Measurements from ENCODE around the gene PI4K2A.
A peak's percentile ranks its signal among the peaks of the same experiment; 100 is the strongest.
"Not testable (repeated sequence)": the region's sequence is repeated elsewhere in the genome, so short reads cannot be mapped to it uniquely, and the experiment has no call there.

The PI4K2A gene

GRCh38 chr10:97632949-97633884, 7.3 kb upstream of the PI4K2A start, which contains the start of gene MORN4:
MORN4 (minus strand) TSS chr10:97633500; CDS start chr10:97619653, 13,847 bp downstream.
- DNase-seq, result peak; percentile 94

- DNase-seq, result peak; percentile 15
Observed at GRCh38 chr10:97633921-97634320, 6.5 kb upstream of the PI4K2A start.

DNA sequence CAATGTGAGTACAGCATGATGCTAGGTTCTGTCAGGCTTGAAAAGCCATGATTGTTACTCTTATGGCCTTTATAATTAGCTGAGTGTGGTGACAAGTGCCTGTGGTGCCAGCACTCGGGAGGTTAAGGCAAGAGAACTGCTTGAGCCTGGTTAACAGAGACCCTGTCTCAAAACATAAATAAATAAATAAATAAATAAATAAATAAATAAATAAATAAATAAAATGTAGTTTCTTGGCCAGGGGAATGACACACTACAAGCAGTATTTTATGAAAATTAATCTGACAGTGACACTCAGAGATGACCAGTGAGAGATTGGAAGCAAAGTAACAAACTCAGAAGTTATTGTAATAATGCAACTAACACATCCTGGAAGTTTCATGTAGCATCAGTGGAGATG, 4.9 kb upstream of the PI4K2A start:
- no peak for DNase-seq

DNA sequence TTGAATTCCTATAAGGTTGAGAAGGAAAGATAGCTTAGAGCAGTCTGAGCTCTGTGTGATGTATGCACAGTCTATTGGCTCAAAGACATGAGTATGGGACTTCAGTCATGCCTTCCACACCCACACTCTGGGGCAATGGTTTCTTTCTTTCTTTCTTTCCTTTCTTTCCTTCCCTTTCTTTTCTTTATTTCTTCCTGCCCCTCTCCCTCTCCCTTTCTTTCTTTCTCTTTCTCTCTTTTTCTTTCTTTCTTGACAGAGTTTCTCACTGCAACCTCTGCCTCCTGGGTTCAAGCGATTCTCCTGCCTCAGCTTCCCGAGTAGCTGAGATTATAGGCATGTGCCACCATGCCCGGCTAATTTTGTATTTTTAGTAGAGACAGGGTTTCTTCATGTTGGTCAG, 1.4 kb upstream of the PI4K2A start:
- not testable (repeated sequence) for DNase-seq

GRCh38 chr10:97640868-97641811, 669 bp downstream of the PI4K2A start:
- no peak for DNase-seq

- DNase-seq, result not testable (repeated sequence)
Observed at GRCh38 chr10:97642471-97643159, 2.1 kb downstream of the PI4K2A start.

DNA sequence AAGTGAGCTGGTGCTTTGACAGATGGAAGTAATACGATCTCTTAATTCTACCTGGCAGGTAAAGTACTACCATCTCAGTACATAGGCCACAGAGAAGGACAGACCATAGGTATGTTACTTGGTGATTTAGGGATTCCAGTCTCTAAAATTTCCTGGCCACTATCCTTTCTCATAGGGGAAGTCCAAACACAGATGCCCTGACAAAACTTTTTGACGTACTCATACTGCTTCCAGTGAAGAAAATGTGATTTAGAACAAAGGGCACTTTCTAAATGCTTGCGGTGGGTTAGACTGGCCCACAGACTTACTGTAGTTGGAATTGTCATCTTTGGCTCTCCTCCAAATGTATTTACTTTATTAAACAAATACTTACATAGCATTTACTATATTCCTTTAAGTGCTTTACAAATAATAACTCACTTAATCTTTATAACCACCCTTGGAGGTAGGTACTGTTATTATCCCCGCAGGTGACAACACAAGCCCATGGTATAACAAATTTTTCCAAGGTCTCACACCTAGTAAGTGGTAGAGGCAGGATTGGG, 3.0 kb downstream of the PI4K2A start:
- no peak for DNase-seq

- DNase-seq, result no peak
Observed at GRCh38 chr10:97644936-97645335, 4.5 kb downstream of the PI4K2A start.

DNA sequence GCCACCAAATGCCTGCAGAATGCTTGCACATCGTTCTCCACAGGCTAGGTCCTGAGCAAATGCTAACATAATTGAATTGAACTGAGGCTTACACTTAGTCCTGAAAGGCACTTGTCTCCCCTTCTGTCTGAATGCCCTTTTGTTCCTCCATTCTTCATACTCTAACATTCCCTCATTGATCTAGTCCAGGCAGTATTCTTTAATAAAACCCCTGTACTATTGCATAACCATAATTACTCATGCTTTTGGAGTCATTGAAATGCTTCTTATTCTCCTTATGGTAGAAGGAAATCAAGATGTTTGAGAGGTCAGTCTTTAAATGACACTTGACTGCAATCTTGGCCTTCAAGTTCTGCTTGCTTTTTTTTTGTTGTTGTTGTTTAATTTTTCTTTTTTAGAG, 7.1 kb downstream of the PI4K2A start:
- no peak for DNase-seq

DNA sequence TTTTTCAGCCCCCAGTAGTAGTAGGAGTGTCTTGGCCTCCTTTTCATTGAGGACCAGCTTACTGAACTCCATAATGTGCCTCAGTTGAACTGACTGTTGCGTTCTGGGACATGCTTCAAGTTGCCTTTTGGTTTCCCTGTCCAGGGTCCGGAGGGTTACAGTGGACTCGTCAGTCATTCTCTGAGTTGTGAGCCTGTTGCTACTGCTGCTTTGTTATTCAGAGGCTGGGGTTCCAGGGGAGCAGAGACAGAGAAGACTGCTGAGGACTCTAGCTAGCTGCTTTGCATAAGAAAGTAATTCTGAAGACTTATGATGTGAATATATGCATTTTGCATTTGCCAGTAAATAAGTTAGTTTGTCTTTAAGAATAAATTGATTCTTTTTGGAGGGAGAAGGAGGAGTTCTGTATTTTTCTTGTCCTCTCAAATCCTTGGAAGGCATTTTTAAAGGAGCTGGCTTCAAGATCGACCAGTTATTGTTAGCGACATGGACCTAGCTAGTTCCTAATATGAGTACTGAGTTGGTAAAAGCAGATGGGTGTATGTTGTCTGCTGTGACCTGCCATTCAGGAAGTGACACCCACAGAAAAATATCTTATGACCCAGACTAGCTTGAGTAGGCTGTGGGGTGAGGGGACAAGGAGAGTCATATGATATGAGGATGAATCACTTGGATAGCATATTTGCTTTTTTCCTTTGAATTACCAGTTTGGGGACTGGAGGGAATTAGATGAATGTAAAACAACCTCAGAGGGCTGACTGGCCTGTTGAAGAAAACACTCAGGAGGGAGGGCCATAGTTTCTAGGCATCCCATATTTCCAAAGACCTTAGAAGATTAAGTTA, 8.3 kb downstream of the PI4K2A start:
- DNase-seq, result no peak

GRCh38 chr10:97649405-97649750, 8.9 kb downstream of the PI4K2A start:
- not testable (repeated sequence) for DNase-seq

DNA sequence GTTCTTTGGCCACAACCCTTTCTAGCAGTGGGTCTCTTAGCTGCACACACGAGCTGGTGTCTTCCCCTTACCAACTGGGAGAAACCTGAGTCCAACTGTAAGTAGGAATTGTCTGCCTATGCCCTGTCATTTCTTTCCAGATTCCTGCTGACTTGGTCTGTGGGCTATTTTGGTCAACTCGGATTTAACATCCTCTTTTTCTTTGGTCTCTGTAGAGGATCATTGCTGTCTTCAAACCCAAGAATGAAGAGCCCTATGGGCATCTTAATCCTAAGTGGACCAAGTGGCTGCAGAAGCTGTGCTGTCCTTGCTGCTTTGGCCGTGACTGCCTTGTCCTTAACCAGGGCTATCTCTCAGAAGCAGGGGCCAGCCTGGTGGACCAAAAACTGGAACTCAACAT, 10.3 kb downstream of the PI4K2A start:
- DNase-seq, result no peak

- no peak for DNase-seq
Observed at GRCh38 chr10:97651773-97652172, 11.3 kb downstream of the PI4K2A start.

DNA sequence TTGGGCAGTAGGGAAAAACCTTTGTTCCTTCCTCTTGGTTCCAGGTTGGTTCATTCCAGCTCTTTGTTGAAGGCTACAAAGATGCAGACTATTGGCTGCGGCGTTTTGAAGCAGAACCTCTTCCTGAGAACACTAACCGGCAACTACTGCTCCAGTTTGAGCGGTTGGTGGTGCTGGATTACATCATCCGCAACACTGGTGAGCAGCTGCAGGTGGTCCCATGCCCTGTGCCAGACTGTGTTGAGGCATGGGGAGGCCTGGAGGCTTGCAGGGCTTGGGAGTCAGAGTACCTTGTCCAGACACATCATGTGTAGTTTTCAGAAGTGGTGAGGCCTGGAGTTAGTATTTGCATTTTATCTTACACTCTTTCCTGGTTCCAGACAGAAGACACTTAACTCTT, 16.3 kb downstream of the PI4K2A start:
- DNase-seq, result no peak

DNA sequence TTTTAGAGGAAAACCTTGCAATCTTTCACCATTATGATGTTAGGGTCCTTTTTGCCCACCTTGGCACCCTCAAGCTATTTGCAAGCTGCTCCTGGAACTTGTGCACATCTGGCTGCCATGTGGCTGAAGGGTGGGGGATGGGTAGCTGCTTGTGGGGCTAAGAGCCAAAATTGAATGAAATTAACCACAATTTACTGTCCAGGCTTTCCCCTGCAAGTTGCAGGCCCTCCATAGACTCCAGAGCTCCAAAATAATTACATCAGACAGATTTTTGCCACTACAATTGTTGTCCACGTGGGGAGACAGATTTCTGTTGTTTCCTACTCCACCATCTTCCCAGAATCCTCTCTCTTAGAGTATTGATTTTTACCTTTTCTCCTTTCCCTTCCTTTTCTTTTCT, 19.1 kb downstream of the PI4K2A start:
- no peak for DNase-seq

- DNase-seq, result no peak
Observed at GRCh38 chr10:97664282-97664850, 23.9 kb downstream of the PI4K2A start.

DNA sequence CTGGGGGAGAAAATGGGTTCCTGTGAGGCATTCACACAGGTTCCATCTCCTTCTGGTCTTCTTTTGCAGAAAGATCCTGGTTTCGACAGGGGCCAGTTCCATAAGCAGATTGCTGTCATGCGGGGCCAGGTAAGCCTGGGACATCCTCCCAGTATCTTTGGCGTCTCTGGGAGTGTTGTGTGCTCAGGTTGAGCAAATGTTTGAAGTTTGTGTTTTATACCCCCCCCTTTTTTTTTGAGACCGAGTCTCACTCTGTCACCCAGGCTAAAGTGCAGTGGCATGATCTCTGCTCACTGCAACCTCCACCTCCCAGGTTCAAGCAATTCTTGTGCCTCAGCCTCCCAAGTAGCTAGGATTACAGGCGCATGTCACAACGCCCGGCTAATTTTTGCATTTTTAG, 26.5 kb downstream of the PI4K2A start:
- DNase-seq, result no peak

DNA sequence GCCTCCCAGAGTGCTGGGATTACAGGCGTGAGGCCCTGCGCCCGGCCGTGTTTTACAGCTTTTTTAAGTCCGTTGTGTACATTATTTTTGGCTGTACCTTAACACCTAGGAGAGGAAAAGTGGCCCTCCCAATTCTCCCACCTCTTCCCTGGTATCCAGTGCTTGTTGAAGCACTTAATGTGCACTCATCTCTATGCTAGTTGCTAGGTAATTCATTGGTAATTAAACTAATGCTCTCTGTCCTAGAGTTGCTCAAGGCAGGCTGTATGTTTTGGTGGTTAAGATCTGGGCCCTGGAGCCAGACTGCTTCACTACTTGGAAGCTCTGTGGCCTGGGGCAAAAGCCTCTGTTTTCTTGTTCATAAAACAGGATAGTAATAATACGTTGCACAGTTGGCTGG, 27.0 kb downstream of the PI4K2A start:
- DNase-seq, result no peak

DNA sequence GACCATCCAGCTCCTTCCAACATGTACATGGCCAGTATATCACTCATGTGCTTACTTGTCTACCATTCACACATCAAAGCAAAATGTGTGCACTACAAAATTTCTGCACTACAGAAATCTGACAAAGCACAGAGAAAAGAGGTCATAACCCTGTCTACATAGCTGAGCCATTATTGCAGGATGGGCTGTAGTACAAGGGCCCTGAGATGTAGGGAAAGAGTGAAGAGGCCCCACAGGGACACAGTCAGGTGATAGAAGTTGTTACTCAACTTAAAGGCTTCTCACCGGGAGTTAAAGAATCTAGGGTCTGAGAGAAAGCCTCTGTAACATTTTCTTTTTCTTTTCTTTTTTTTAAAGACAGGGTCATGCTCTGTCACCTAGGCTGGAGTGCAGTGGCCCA, 29.1 kb downstream of the PI4K2A start:
- DNase-seq, result no peak

DNA sequence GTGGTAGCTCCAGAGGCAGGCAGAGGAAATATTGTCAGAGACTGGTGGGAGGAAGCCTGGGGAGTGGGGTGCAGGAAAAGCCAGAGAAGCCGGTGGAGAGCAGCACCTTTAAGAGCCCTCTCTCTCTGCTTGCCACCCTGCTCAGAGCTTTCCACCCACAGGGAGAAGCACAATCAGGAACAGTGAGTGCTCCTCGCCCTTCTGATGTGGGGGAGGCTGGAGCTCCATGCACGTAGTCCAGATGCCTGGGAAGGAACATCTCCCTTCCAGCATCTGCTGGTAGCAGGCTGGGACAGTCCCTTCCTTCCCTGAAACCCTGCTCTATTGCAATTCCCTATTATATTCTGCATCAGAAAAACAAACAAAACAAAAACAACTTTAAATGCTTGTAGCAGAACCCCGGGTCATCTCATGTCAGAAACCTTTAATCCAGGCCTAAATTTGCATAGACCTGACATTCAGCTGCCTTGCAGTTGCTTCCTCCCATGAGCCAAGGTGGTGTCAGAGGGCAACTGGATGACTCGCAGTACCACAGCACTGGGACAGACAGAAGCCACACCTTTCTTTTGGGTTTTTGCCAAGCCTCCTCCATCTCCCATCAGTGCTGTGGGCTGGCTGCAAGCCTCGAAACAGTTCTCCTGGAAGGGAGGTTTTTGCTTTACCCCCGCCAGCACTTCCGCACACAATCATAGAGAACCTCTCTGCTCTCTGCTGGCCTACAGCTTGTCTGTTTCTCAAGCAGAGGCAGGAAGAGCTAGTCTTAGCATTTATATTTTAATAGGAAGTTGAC, 33.5 kb downstream of the PI4K2A start:
- DNase-seq, result no peak

GRCh38 chr10:97675222-97675621, 34.8 kb downstream of the PI4K2A start:
- DNase-seq, result no peak
